Smooth muscle cell (in vitro differentiated cells): Measurements from ENCODE around the gene RGS19. TPM values are rescaled to one million over a fixed set of nuclear protein-coding genes. Genes with fewer than 3 reads are reported as not detected.

Source experiments
- DNase-seq: peaks from one replicate; lab custom pipeline; 2025; ENCODE audit not compliant: unreplicated experiment; lab: John Stamatoyannopoulos, UW
- H2AFZ ChIP-seq: fragments of 200-600 bp; sonication (generic); 2 replicates; pipeline ENCODE4 v1.6.0; 2016; ENCODE audit warnings: antibody characterized with exemption, low read depth, mild to moderate bottlenecking
- H3F3A ChIP-seq: fragments of 200-600 bp; sonication (generic); 2 replicates; pipeline ENCODE4 v1.6.0; 2017; ENCODE audit warnings: antibody characterized with exemption, low read depth
- H3K27ac ChIP-seq: fragments of 200-600 bp; sonication (generic); 2 replicates; pipeline ENCODE4 v1.5.1; 2016; ENCODE audit warnings: low read depth, mild to moderate bottlenecking
- H3K27me3 ChIP-seq: fragments of 200-600 bp; sonication (generic); 2 replicates; pipeline ENCODE4 v1.6.1; 2016; ENCODE audit warnings: low read depth, mild to moderate bottlenecking
- H3K36me3 ChIP-seq: fragments of 200-600 bp; sonication (generic); 2 replicates; pipeline ENCODE4 v1.5.1; 2016; ENCODE audit warnings: low read depth
- H3K4me1 ChIP-seq: fragments of 200-600 bp; sonication (generic); 2 replicates; pipeline ENCODE4 v1.5.1; 2016; ENCODE audit warnings: low read depth
- H3K4me2 ChIP-seq: fragments of 200-600 bp; sonication (generic); 2 replicates; pipeline ENCODE4 v1.6.0; 2016; ENCODE audit warnings: mild to moderate bottlenecking
- H3K4me3 ChIP-seq: fragments of 200-600 bp; sonication (generic); 2 replicates; pipeline ENCODE4 v1.5.1; 2016; ENCODE audit warnings: mild to moderate bottlenecking
- H3K79me2 ChIP-seq: fragments of 200-600 bp; sonication (generic); 2 replicates; pipeline ENCODE4 v1.6.0; 2016; ENCODE audit warnings: low read depth, mild to moderate bottlenecking
- H3K9ac ChIP-seq: fragments of 200-600 bp; sonication (generic); 2 replicates; pipeline ENCODE4 v1.6.0; 2016; ENCODE audit warnings: low read depth
- H3K9me3 ChIP-seq: fragments of 200-600 bp; sonication (generic); replicated peaks from 2 replicates; pipeline ENCODE4 v1.5.1; 2016; ENCODE audit warnings: low read depth
- H4K20me1 ChIP-seq: fragments of 200-600 bp; sonication (generic); 2 replicates; pipeline ENCODE4 v1.6.0; 2016; ENCODE audit warnings: low read depth
- CTCF ChIP-seq: fragments of 200-600 bp; sonication (generic); IDR thresholded peaks from 2 replicates; pipeline ENCODE4 v1.5.1; 2017; ENCODE audit warnings: borderline replicate concordance, mild to moderate bottlenecking, antibody characterized with exemption; ENCODE audit not compliant: insufficient read depth, poor library complexity, severe bottlenecking
- WGBS: methylation state at CpG from one replicate; pipeline ENCODE4 v1.1.7; 2016; ENCODE audit warnings: low lambda C conversion rate; 5-methylcytosine and 5-hydroxymethylcytosine counted together
- polyA plus RNA-seq: library from polyadenylated mRNA; unstranded; fragments of >200 nt; fragmentation: Nextera tagmentation; extraction: Ambion mirVana; gene quantifications from 2 replicates; pipeline ENCODE4 v1.2.1, GENCODE V29; 2016
- total RNA-seq: library from RNA; depleted of rRNA; stranded (reverse); fragments of >200 nt; gene quantifications from 2 replicates; pipeline ENCODE4 v1.2.3, GENCODE V29; 2014

RGS19 gene
- total and polyA plus RNA-seq, 2 experiments from 2014 or later, result 17.4 to 24.6 TPM

GRCh38 chr20:64032706-64033624 lies 46.4 kb downstream of the RGS19 start:
- H3K79me2 ChIP-seq, result no peaks in the 10 kb centered on the region
- no peaks in the 10 kb centered on the region for H3K36me3 ChIP-seq
- no peaks in the 10 kb centered on the region for H3K4me1 ChIP-seq
- no peak for DNase-seq
- H3K4me3 ChIP-seq, result no peak overlapping the region
- 92% methylated on average over 30 of the region's 31 CpGs for WGBS
- H4K20me1 ChIP-seq, result no peaks in the 10 kb centered on the region
- no peak overlapping the region for H2AFZ ChIP-seq
- H3K4me2 ChIP-seq, result no peak overlapping the region
- no peak for TF ChIP-seq CTCF
- H3F3A ChIP-seq, result no peaks in the 10 kb centered on the region
- no peak overlapping the region for H3K27ac ChIP-seq
- peaks cover 9% of the 10 kb centered on the region for H3K27me3 ChIP-seq
- no peaks in the 10 kb centered on the region for H3K9me3 ChIP-seq
- no peak overlapping the region for H3K9ac ChIP-seq

- 98% methylated on average over 19 of the region's 19 CpGs for WGBS
- H3K4me1 ChIP-seq, result no peaks in the 10 kb centered on the region
- H3K4me2 ChIP-seq, result no peak overlapping the region
- H3K27me3 ChIP-seq, result no peaks in the 10 kb centered on the region
- no peak overlapping the region for H3K9ac ChIP-seq
- TF ChIP-seq CTCF, result no peak
- H3K79me2 ChIP-seq, result no peaks in the 10 kb centered on the region
- no peak overlapping the region for H3K27ac ChIP-seq
- H4K20me1 ChIP-seq, result no peaks in the 10 kb centered on the region
- H3K36me3 ChIP-seq, result no peaks in the 10 kb centered on the region
- no peak overlapping the region for H3K4me3 ChIP-seq
- H3K9me3 ChIP-seq, result no peaks in the 10 kb centered on the region
- H2AFZ ChIP-seq, result no peak overlapping the region
- H3F3A ChIP-seq, result no peaks in the 10 kb centered on the region
- DNase-seq, result no peak
These were observed 47.5 kb downstream of the RGS19 start for GRCh38 chr20:64031822-64032314.

GRCh38 chr20:64030371-64031134 lies 48.8 kb downstream of the RGS19 start:
- H3F3A ChIP-seq, result no peaks in the 10 kb centered on the region
- H3K36me3 ChIP-seq, result no peaks in the 10 kb centered on the region
- no peak for TF ChIP-seq CTCF
- no peaks in the 10 kb centered on the region for H3K4me1 ChIP-seq
- H3K4me3 ChIP-seq, result no peak overlapping the region
- no peak overlapping the region for H3K4me2 ChIP-seq
- no peaks in the 10 kb centered on the region for H3K27me3 ChIP-seq
- 91% methylated on average over 20 of the region's 20 CpGs for WGBS
- no peaks in the 10 kb centered on the region for H4K20me1 ChIP-seq
- H3K9me3 ChIP-seq, result no peaks in the 10 kb centered on the region
- no peak overlapping the region for H2AFZ ChIP-seq
- H3K9ac ChIP-seq, result no peak overlapping the region
- no peak for DNase-seq
- H3K79me2 ChIP-seq, result no peaks in the 10 kb centered on the region
- no peak overlapping the region for H3K27ac ChIP-seq
